SH-SY5Y (cell line): Measurements from ENCODE around the gene DTNBP1.

ENCODE experiments used
- GATA2 ChIP-seq: IDR thresholded peaks from 2 replicates; pipeline ENCODE4 v1.6.1; 2011; ENCODE audit warnings: mild to moderate bottlenecking, low read depth, low read length
- GATA3 ChIP-seq: IDR thresholded peaks from 2 replicates; pipeline ENCODE4 v1.6.1; 2011; ENCODE audit warnings: low read depth, mild to moderate bottlenecking, low read length, moderate library complexity

- no peak for TF ChIP-seq GATA2
- TF ChIP-seq GATA3, result no peak
Observed at GRCh38 chr6:15547400-15547799, 115.4 kb downstream of the DTNBP1 start.
